ENCODE data around the gene STON2. TPM values are rescaled to one million over a fixed set of nuclear protein-coding genes. Genes with fewer than 3 reads are reported as not detected.
A peak's percentile ranks its signal among the peaks of the same experiment; 100 is the strongest.

Gene STON2
- total and polyA plus RNA-seq, 4 donors: 3.1 to 27.6 (median 15.2) TPM

DNA sequence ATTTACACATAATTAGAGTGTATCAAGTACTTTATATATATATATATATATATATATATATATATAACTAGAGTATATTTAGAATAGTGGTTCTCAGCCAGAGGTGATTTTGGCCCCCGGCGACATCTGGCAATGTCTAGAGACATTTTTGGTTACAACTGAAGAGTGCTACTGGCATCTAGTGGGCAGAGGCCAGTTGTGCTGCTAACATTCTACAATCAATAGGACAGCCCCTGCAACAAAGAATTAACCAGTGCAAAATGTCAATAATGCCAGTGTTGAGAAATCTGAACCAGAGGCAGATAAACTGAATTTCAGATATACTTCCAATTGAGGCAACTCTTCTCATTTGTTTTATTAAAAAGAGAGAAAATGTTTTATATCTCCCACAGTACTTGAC is 188.3 kb downstream of the STON2 start:
- Histone ChIP-seq H3K4me1 (ENCODE audit: control insufficient read depth in 5 of 5, insufficient read depth in 5 of 5, low read length in 5 of 5) (peaks cover 0 to 6% (median 0%) of the 10 kb centered on the region in 5 donors), H3K4me3 (no peak overlapping the region), H3K27me3 (ENCODE audit: control insufficient read depth in 3 of 3, insufficient read depth in 3 of 3, low read length in 2 of 3) (no peaks in the 10 kb centered on the region), H3K27ac (ENCODE audit: low read depth in 1 of 2, low read length in 1 of 2) (no peak overlapping the region), H3K36me3 (ENCODE audit: control insufficient read depth in 4 of 4, insufficient read depth in 4 of 4, low read length in 4 of 4) (peaks cover 0 to 18% (median 7%) of the 10 kb centered on the region in 4 donors), H3K9me3 (ENCODE audit: control insufficient read depth in 4 of 4, insufficient read depth in 3 of 4, low read length in 3 of 4) (peaks cover 0 to 2% (median 0%) of the 10 kb centered on the region in 4 donors), H3K9ac (ENCODE audit: insufficient read depth in 1 of 2, low read length in 2 of 2) (no peak overlapping the region)
- WGBS, 2 donors: 31 to 40% methylated on average over 2 of the region's 2 CpGs
- ATAC-seq (ENCODE audit: insufficient read depth, low FRiP score) (no peak), DNase-seq (peak; percentile 18 to 53 (median 38))
- TF ChIP-seq, protein P1, sequence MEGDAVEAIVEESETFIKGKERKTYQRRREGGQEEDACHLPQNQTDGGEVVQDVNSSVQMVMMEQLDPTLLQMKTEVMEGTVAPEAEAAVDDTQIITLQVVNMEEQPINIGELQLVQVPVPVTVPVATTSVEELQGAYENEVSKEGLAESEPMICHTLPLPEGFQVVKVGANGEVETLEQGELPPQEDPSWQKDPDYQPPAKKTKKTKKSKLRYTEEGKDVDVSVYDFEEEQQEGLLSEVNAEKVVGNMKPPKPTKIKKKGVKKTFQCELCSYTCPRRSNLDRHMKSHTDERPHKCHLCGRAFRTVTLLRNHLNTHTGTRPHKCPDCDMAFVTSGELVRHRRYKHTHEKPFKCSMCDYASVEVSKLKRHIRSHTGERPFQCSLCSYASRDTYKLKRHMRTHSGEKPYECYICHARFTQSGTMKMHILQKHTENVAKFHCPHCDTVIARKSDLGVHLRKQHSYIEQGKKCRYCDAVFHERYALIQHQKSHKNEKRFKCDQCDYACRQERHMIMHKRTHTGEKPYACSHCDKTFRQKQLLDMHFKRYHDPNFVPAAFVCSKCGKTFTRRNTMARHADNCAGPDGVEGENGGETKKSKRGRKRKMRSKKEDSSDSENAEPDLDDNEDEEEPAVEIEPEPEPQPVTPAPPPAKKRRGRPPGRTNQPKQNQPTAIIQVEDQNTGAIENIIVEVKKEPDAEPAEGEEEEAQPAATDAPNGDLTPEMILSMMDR (IDR thresholded peaks at IDR 0.05; ENCODE audit: control extremely low read depth, extremely low read depth): peak; percentile 22

Small RNA genes lying within 50 kb of the gene (small RNA-seq; reads per million reads assigned to genes)
- gene DYNLL1P1 (ENCODE audit: low replicate concordance) (not detected), gene DYNLL1P2 (ENCODE audit: low replicate concordance) (not detected)

Other genes starting within 250 kb of the STON2 start
- 10 to 100 TPM; 23.3 to 40.8 TPM for gene GTF2A1, start 179.4 kb downstream of the STON2 start, total RNA-seq
- 10 to 100 TPM in 1 of 2 donors, 1 to 10 TPM in 1; 4.5 to 10.1 TPM for gene GTF2A1, start 179.4 kb downstream of the STON2 start, polyA plus RNA-seq
- gene SEL1L, start 133.5 kb upstream of the STON2 start, total RNA-seq: 100 to 1,000 TPM in 1 of 2 donors, 10 to 100 TPM in 1; 67.4 to 101 TPM
- 10 to 100 TPM; 13.2 to 30.9 TPM for gene SEL1L, start 133.5 kb upstream of the STON2 start, polyA plus RNA-seq